CD4-positive, alpha-beta T cell treated with Interferon gamma for 1 hour (primary cell): ENCODE data around the gene G0S2.

ENCODE experiments used
- DNase-seq: peaks from one replicate; pipeline ENCODE4 v3.0.0-alpha.2; 2020

G0S2 gene

DNA sequence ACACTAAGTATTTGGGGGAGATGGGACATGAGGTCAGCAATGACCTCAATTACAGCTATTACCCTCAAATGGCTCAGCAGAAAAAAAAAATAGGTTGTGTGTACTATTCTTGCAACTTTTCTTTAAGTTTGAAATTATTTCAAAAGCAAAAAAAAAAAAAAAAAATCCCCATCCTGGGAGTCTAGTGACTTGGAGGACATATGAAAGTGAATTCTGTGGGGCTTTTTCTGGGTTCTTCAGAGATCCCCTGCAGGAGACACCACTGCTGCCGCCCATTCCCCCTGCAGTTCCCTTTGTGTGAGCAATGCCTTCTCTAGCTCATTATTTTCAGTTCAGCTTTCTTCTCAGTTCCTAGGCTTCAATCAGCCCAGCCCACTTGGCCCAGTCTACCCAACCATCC lies 46.1 kb downstream of the G0S2 start:
- DNase-seq: no peak

DNA sequence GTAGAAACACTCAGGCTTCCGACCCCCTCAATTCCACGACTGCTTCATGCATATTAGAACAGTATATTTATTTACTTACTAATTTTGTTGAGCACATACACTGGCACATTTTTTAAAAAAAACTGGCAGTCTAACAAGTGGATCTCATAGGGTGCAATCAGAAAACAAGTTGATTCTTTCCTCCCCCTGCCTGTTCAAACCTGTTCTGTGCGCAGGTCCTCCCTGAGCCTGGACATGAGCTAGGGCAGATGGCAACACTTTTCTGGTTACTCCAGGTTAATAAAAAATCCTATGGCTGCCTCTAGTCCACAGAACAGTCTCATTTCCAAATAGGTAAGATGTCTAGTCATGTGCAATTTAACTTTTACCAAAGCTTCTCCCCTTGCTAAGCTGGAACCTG lies 48.1 kb downstream of the G0S2 start:
- no peak for DNase-seq

DNA sequence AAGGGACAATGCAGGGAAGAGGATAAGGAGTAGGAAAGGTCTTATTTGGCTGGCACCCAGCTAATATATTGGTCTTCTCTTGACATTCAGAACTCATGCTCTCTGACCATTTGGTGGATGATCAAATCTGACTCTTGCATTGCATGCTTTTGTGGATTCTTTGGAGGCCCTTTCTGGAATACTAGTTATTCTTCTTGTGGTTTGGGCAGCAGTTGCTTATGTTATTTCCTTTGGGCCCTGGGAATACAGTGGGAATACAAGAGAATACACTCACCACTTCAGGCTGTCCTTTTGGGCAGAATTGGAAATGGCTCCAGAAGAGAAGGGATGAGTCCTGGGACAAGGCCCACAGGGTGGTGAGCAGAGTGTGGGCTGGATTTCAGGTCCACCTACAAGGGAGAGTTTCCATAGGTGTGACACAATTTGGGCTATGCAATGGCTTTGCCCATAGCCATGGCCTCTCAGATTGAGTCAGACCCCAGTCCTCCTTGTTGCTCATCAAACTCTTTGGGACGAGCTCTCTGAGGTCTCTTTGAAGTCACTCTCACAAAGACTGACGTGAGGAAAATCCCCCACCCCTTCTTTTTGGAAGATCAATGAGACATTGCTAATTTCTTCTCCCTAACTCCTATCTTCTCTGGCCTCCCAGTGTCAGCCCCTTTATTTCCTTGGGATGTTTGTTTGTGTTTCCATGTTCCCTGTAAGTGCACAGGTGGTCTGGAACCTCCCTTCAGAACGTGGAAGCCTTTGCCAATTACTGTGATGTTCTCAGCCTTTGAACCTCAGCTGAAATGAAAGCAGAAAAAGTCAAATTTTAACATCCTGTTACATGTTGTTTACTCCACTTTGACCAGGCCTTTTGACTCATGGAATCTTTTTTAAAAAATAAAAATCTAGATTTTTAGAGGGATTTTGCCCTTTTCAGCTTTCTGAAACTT lies 48.8 kb downstream of the G0S2 start:
- DNase-seq: no peak
